SU-DHL-6 (cell line): Measurements from ENCODE around the gene KAT6B.

Source experiments
- EZH2phosphoT487 ChIP-seq: fragments of 200-600 bp; sonication (generic), shearing (Covaris generic); conservative IDR thresholded peaks from 2 replicates; pipeline ENCODE4 v1.6.1; 2018; ENCODE audit warnings: mild to moderate bottlenecking, antibody characterized with exemption, low read length, moderate library complexity, mixed read lengths
- TF ChIP-seq, protein P1 (sequence below): fragments of 200-600 bp; sonication (generic); IDR thresholded peaks from one replicate; pipeline ENCODE4 v1.5.1; 2017; ENCODE audit warnings: antibody characterized with exemption, mild to moderate bottlenecking, low read length, moderate library complexity; ENCODE audit not compliant: insufficient read depth, poor library complexity, severe bottlenecking

DNA sequence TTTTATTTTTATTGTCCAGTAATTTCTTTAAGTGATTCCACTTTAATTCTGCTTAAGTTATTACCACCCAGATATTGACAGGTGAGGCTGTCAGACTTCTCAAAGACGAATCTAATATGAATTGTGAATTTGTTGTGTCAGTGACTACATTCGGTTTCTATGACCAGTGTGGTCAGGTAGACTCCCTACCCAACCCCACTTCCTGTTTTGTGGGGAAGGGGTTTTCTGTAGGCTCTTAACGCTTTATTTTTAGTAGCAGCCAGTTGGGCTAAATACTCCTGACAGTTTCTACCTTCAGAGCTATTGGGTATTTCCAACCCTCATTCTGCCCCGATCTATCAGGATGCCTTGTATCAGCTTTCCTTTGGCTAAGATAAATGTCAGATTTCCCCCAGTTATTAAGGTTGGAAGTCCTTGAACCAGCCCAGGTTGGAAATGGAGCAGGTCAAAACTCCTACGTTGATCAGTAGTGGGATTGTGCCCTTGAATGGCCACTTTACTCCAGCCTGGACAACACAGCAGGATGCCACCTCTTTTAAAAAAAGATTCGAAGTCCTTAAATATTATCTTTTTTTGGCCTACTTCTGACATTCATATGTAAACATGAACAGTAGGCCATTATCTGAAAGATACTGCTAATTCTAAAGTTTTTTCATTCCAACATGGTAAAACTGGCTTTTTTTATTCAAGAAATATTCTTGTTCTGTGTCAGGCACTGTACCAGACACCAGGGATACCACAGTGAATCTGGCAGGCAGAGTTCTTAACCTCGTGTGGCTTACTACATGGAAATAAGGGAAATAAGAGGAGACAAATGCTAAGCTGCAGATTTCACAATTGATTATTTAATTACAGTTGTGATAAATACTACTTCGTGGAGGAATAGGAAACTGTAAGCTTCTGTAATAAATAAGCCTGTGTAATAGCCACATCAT lies 151.8 kb downstream of the KAT6B start:
- TF ChIP-seq, protein P1, sequence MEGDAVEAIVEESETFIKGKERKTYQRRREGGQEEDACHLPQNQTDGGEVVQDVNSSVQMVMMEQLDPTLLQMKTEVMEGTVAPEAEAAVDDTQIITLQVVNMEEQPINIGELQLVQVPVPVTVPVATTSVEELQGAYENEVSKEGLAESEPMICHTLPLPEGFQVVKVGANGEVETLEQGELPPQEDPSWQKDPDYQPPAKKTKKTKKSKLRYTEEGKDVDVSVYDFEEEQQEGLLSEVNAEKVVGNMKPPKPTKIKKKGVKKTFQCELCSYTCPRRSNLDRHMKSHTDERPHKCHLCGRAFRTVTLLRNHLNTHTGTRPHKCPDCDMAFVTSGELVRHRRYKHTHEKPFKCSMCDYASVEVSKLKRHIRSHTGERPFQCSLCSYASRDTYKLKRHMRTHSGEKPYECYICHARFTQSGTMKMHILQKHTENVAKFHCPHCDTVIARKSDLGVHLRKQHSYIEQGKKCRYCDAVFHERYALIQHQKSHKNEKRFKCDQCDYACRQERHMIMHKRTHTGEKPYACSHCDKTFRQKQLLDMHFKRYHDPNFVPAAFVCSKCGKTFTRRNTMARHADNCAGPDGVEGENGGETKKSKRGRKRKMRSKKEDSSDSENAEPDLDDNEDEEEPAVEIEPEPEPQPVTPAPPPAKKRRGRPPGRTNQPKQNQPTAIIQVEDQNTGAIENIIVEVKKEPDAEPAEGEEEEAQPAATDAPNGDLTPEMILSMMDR: no peak
- TF ChIP-seq EZH2phosphoT487: no peak
